A549 (cell line): ENCODE measurements around the gene MTCL1. TPM values are rescaled to one million over a fixed set of nuclear protein-coding genes. Genes with fewer than 3 reads are reported as not detected.
A peak's percentile ranks its signal among the peaks of the same experiment; 100 is the strongest.

Source experiments
- ATAC-seq, 2 experiments: fragments of 200-7000 bp in 1 of 2; fragments of >200 bp in 1 of 2; cut with Nextera tagmentation in 1 of 2; cut with Tn5 transposase in 1 of 2; 3 replicates each; pipeline versions ENCODE4 v1.8.0 to v1.9.1; 2018 to 2020; ENCODE audit warnings: mild to moderate bottlenecking in 1 of 2, moderate library complexity in 1 of 2
- CTCF ChIA-PET: fragments of 300-600 bp; sonication (Branson Sonifier 250); formaldehyde crosslinking; extraction: SDS; loops from one replicate; lab custom pipeline; 2021; ENCODE audit warnings: antibody characterized with exemption, inconsistent platforms; lab: Yijun Ruan, JAX
- POLR2A ChIA-PET: fragments of 350-600 bp; formaldehyde crosslinking; extraction: SDS; loops from one replicate; lab custom pipeline; 2021; ENCODE audit warnings: antibody characterized with exemption, inconsistent platforms; lab: Yijun Ruan, JAX
- DNase-seq, 2 experiments: peaks; one replicate each; pipeline versions ENCODE4 v3.0.0 to v3.0.0-alpha.2; 2011 to 2016; ENCODE audit warnings: low read depth in 1 of 2, low spot score in 1 of 2
- FAIRE-seq: peaks from 2 replicates; lab custom pipeline; 2011; peaks lifted over from hg19 to GRCh38; lab: Jason Lieb, UNC
- H3K27ac ChIP-seq, 2 experiments: fragments of >200 bp; sonication (Bioruptor Twin); formaldehyde crosslinking; 3 replicates each; pipeline ENCODE4 v1.5.1; 2016 to 2017
- H3K4me1 ChIP-seq: fragments of >200 bp; sonication (Bioruptor Twin); formaldehyde crosslinking; 3 replicates; pipeline ENCODE4 v1.6.1; 2016
- H3K4me2 ChIP-seq: fragments of >200 bp; sonication (Bioruptor Twin); formaldehyde crosslinking; 3 replicates; pipeline ENCODE4 v1.6.1; 2016
- H3K4me3 ChIP-seq: fragments of >200 bp; sonication (Bioruptor Twin); formaldehyde crosslinking; 3 replicates; pipeline ENCODE4 v1.5.1; 2016
- H3K9me3 ChIP-seq: fragments of >200 bp; sonication (Bioruptor Twin); formaldehyde crosslinking; 3 replicates; pipeline ENCODE4 v1.6.1; 2016
- CBX8 ChIP-seq: fragments of 200-600 bp; sonication (generic); IDR thresholded peaks from 2 replicates; pipeline ENCODE4 v1.6.1; 2016
- CEBPB ChIP-seq, 2 experiments: fragments of >200 bp in 1 of 2; sonication (Bioruptor Twin) in 1 of 2; formaldehyde crosslinking in 1 of 2; IDR thresholded peaks; 2 replicates each; pipeline ENCODE4 v1.6.1; 2012 to 2016
- CHD2 ChIP-seq: fragments of 150-350 bp; IDR thresholded peaks from 2 replicates; pipeline ENCODE4 v1.6.1; 2014; ENCODE audit warnings: low read length; ENCODE audit not compliant: partially characterized antibody
- CTCF ChIP-seq: fragments of >200 bp; sonication (Bioruptor Twin); formaldehyde crosslinking; IDR thresholded peaks from 3 replicates; pipeline ENCODE4 v1.5.1; 2016
- E2F6 ChIP-seq: IDR thresholded peaks from 2 replicates; pipeline ENCODE4 v1.6.1; 2012; ENCODE audit warnings: low read depth, borderline replicate concordance
- EHMT2 ChIP-seq: fragments of 200-600 bp; sonication (generic); IDR thresholded peaks from 2 replicates; pipeline ENCODE4 v1.6.1; 2016; ENCODE audit warnings: antibody characterized with exemption, low read depth, mild to moderate bottlenecking, moderate library complexity
- HDAC2 ChIP-seq: fragments of 200-600 bp; sonication (generic); IDR thresholded peaks from 2 replicates; pipeline ENCODE4 v1.6.1; 2016
- HOXB13 ChIP-seq: fragments of 250-450 bp; sonication (Bioruptor Pico); IDR thresholded peaks from 2 replicates; pipeline ENCODE4 v1.5.0; 2020; ENCODE audit warnings: low read depth, mild to moderate bottlenecking, moderate library complexity
- MAZ ChIP-seq: fragments of 150-350 bp; IDR thresholded peaks from 2 replicates; pipeline ENCODE4 v1.6.1; 2014; ENCODE audit warnings: antibody characterized with exemption, low read depth, low read length, borderline replicate concordance
- NPAS2 ChIP-seq: fragments of 250-450 bp; sonication (Bioruptor Pico); IDR thresholded peaks from 2 replicates; pipeline ENCODE4 v1.8.0; 2022; ENCODE audit warnings: mild to moderate bottlenecking, moderate library complexity, borderline replicate concordance
- NR3C1 ChIP-seq: fragments of >200 bp; sonication (Bioruptor Twin); formaldehyde crosslinking; IDR thresholded peaks from 3 replicates; pipeline ENCODE4 v1.6.1; 2017
- POLR2AphosphoS2 ChIP-seq: conservative IDR thresholded peaks from 2 replicates; pipeline ENCODE4 v1.6.1; 2012; ENCODE audit warnings: low read length, improper control_type of control experiment, inconsistent platforms
- SREBF2 ChIP-seq: fragments of 450-650 bp; IDR thresholded peaks from 2 replicates; pipeline ENCODE4 v1.6.1; 2014; ENCODE audit warnings: mild to moderate bottlenecking, moderate library complexity
- ZNF302 ChIP-seq: fragments of 250-450 bp; sonication (Bioruptor Pico); IDR thresholded peaks from 2 replicates; pipeline ENCODE4 v1.9.0; 2021; ENCODE audit warnings: inconsistent platforms, mild to moderate bottlenecking, moderate library complexity
- ZSCAN20 ChIP-seq: fragments of 250-450 bp; sonication (Bioruptor Pico); IDR thresholded peaks from 2 replicates; pipeline ENCODE4 v1.8.0; 2022; ENCODE audit warnings: mild to moderate bottlenecking, moderate library complexity
- WGBS: methylation state at CpG from one replicate; pipeline ENCODE4 v1.1.6; 2017; ENCODE audit errors: missing lambda C conversion rate; 5-methylcytosine and 5-hydroxymethylcytosine counted together
- polyA plus RNA-seq, 4 experiments: library from polyadenylated mRNA; depleted of rRNA in 3 of 4; stranded (reverse); fragments of >200 nt; fragmentation: RNase III in 1 of 4; extraction: RNeasy Plus Mini Kit Qiagen cat#74134 plus additional on column Dnase treatment in 1 of 4; gene quantifications; 2 replicates in 3 of 4; 3 replicates in 1 of 4; pipeline ENCODE4 v1.2.3, GENCODE V29; 2011 to 2017

Gene MTCL1
- polyA plus RNA-seq, 2 of the 4 experiments (the other 2 are of a cell fraction), result 44.4 to 49.6 TPM

GRCh38 chr18:8865934-8866333 lies 160.6 kb downstream of the MTCL1 start:
- H3K4me1 ChIP-seq, result no peaks in the 10 kb centered on the region
- CTCF ChIA-PET, result interaction anchor here (1.0 kb wide), 1 partner anchor 27 kb away, joined by 3 read pairs; no protein-coding TSS in a partner anchor
- no peak for FAIRE-seq
- TF ChIP-seq CEBPB (IDR thresholded peaks at IDR 0.05) (no peak), CBX8 (no peak), SREBF2 (no peak), ZNF302 (CRISPR knock-in tag) (no peak), CTCF (no peak), E2F6 (no peak), NR3C1 (no peak)
- H3K27ac ChIP-seq, result 0 out of 6 replicates have a peak overlapping the region, but pooled peaks of 1 of the 2 experiments have one; percentile 24
- no peak overlapping the region for H3K4me3 ChIP-seq
- 76% methylated on average over 4 of the region's 4 CpGs for WGBS
- POLR2A ChIA-PET, result no interaction called here
- H3K4me2 ChIP-seq, result no peak overlapping the region
- no peak for DNase-seq
- no peak for ATAC-seq
- no peaks in the 10 kb centered on the region for H3K9me3 ChIP-seq

GRCh38 chr18:8866679-8867078 lies 161.3 kb downstream of the MTCL1 start:
- DNase-seq (no peak), ATAC-seq (no peak), FAIRE-seq (no peak)
- TF ChIP-seq HDAC2 (no peak), CHD2 (no peak), CTCF (no peak), HOXB13 (CRISPR knock-in tag) (no peak), MAZ (no peak), NPAS2 (CRISPR knock-in tag) (no peak)
- H3K4me1 ChIP-seq, result no peaks in the 10 kb centered on the region
- H3K4me2 ChIP-seq, result no peak overlapping the region
- 80% methylated on average over 1 of the region's 1 CpG for WGBS
- no peak overlapping the region for H3K4me3 ChIP-seq
- no peaks in the 10 kb centered on the region for H3K9me3 ChIP-seq
- ChIA-PET CTCF (interaction anchor here (1.3 kb wide), 1 partner anchor 116 kb away, joined by 3 read pairs; no protein-coding TSS in a partner anchor), POLR2A (no interaction called here)
- H3K27ac ChIP-seq, result 0 out of 6 replicates have a peak overlapping the region, but pooled peaks of 1 of the 2 experiments have one; percentile 24

- ChIA-PET POLR2A (no interaction called here), CTCF (no interaction called here)
- no peaks in the 10 kb centered on the region for H3K4me1 ChIP-seq
- FAIRE-seq, result no peak
- no peaks in the 10 kb centered on the region for H3K9me3 ChIP-seq
- DNase-seq, result no peak
- peak overlapping the region in 1 of 2 experiments; percentile 31; a peak in 1 of 6 replicates for H3K27ac ChIP-seq
- WGBS, result 60% methylated on average over 2 of the region's 4 CpGs
- no peak for ATAC-seq
- no peak overlapping the region for H3K4me3 ChIP-seq
- TF ChIP-seq HOXB13 (CRISPR knock-in tag), result no peak
- TF ChIP-seq ZSCAN20 (CRISPR knock-in tag), result no peak
- TF ChIP-seq EHMT2, result no peak
- TF ChIP-seq POLR2AphosphoS2, result no peak
- no peak overlapping the region for H3K4me2 ChIP-seq
Observed at GRCh38 chr18:8868276-8868675, 162.9 kb downstream of the MTCL1 start.
